A549 (cell line): ENCODE results near the gene ICAM5. TPM values are rescaled to one million over a fixed set of nuclear protein-coding genes. Genes with fewer than 3 reads are reported as not detected.

Source experiments
- polyA plus RNA-seq, 4 experiments: library from polyadenylated mRNA; depleted of rRNA in 3 of 4; stranded (reverse); fragments of >200 nt; fragmentation: RNase III in 1 of 4; extraction: RNeasy Plus Mini Kit Qiagen cat#74134 plus additional on column Dnase treatment in 1 of 4; gene quantifications; 2 replicates in 3 of 4; 3 replicates in 1 of 4; pipeline ENCODE4 v1.2.3, GENCODE V29; 2011 to 2017
- small RNA-seq, 6 experiments: library from RNA; depleted of rRNA; stranded (forward); fragments of <200 nt; gene quantifications; one replicate each; pipeline ENCODE3, GENCODE V24; 2012

ICAM5 gene
- polyA plus RNA-seq, 2 of the 4 experiments (the other 2 are of a cell fraction) = 0.35 to 0.77 TPM

Small RNA genes lying within 50 kb of the gene (small RNA-seq; reads per million reads assigned to genes)
- 0 reads per million in 6 experiments for gene AC011511.1
- gene AC011511.4 = 0 reads per million in 6 experiments

Other genes with a start within 250 kb of the ICAM5 start
- 9.1 and 10.1 TPM in 2 replicates for gene SHFL, start 203.6 kb upstream of the ICAM5 start, polyA plus RNA-seq (2011; rRNA removed)
- gene SHFL, start 203.6 kb upstream of the ICAM5 start, polyA plus RNA-seq (2017; fragmentation: RNase III; extraction: RNeasy Plus Mini Kit Qiagen cat#74134 plus additional on column Dnase treatment) = 10.5 to 16.4 TPM (median 12.5 TPM) in 3 replicates
- 0.04 and 0.19 TPM in 2 replicates for gene ANGPTL6, start 187.3 kb upstream of the ICAM5 start, polyA plus RNA-seq (2011; rRNA removed)
- gene ANGPTL6, start 187.3 kb upstream of the ICAM5 start, polyA plus RNA-seq (2017; fragmentation: RNase III; extraction: RNeasy Plus Mini Kit Qiagen cat#74134 plus additional on column Dnase treatment) = 0.12 to 0.31 TPM (median 0.18 TPM) in 3 replicates
- gene PPAN, start 183.6 kb upstream of the ICAM5 start, polyA plus RNA-seq (2011; rRNA removed) = 26.6 and 30.8 TPM in 2 replicates
- gene PPAN, start 183.6 kb upstream of the ICAM5 start, polyA plus RNA-seq (2017; fragmentation: RNase III; extraction: RNeasy Plus Mini Kit Qiagen cat#74134 plus additional on column Dnase treatment) = 64.0 to 68.1 TPM (median 65.0 TPM) in 3 replicates
- gene P2RY11, start 178.3 kb upstream of the ICAM5 start, polyA plus RNA-seq (2011; rRNA removed) = 1.9 and 2.3 TPM in 2 replicates
- gene P2RY11, start 178.3 kb upstream of the ICAM5 start, polyA plus RNA-seq (2017; fragmentation: RNase III; extraction: RNeasy Plus Mini Kit Qiagen cat#74134 plus additional on column Dnase treatment) = 5.8 to 9.0 TPM (median 6.4 TPM) in 3 replicates
- gene EIF3G, start 170.1 kb upstream of the ICAM5 start, polyA plus RNA-seq (2011; rRNA removed) = 60.9 and 81.6 TPM in 2 replicates
- 147 to 160 TPM (median 151 TPM) in 3 replicates for gene EIF3G, start 170.1 kb upstream of the ICAM5 start, polyA plus RNA-seq (2017; fragmentation: RNase III; extraction: RNeasy Plus Mini Kit Qiagen cat#74134 plus additional on column Dnase treatment)
- 85.2 and 86.2 TPM in 2 replicates for gene DNMT1, start 95.0 kb upstream of the ICAM5 start, polyA plus RNA-seq (2011; rRNA removed)
- 85.2 to 90.5 TPM (median 86.3 TPM) in 3 replicates for gene DNMT1, start 95.0 kb upstream of the ICAM5 start, polyA plus RNA-seq (2017; fragmentation: RNase III; extraction: RNeasy Plus Mini Kit Qiagen cat#74134 plus additional on column Dnase treatment)
- 0.72 and 0.85 TPM in 2 replicates for gene S1PR2, start 58.6 kb upstream of the ICAM5 start, polyA plus RNA-seq (2011; rRNA removed)
- 0.87 to 0.96 TPM (median 0.93 TPM) in 3 replicates for gene S1PR2, start 58.6 kb upstream of the ICAM5 start, polyA plus RNA-seq (2017; fragmentation: RNase III; extraction: RNeasy Plus Mini Kit Qiagen cat#74134 plus additional on column Dnase treatment)
- gene MRPL4, start 37.7 kb upstream of the ICAM5 start, polyA plus RNA-seq (2011; rRNA removed) = 25.9 and 26.4 TPM in 2 replicates
- 51.4 to 52.2 TPM (median 51.8 TPM) in 3 replicates for gene MRPL4, start 37.7 kb upstream of the ICAM5 start, polyA plus RNA-seq (2017; fragmentation: RNase III; extraction: RNeasy Plus Mini Kit Qiagen cat#74134 plus additional on column Dnase treatment)
- gene ICAM1, start 18.8 kb upstream of the ICAM5 start, polyA plus RNA-seq (2011; rRNA removed) = 1.4 and 3.5 TPM in 2 replicates
- gene ICAM1, start 18.8 kb upstream of the ICAM5 start, polyA plus RNA-seq (2017; fragmentation: RNase III; extraction: RNeasy Plus Mini Kit Qiagen cat#74134 plus additional on column Dnase treatment) = 1.2 to 2.6 TPM (median 1.5 TPM) in 3 replicates
- gene ICAM4, start 3.0 kb upstream of the ICAM5 start, polyA plus RNA-seq (2011; rRNA removed) = not detected in 2 replicates
- not detected in 3 replicates for gene ICAM4, start 3.0 kb upstream of the ICAM5 start, polyA plus RNA-seq (2017; fragmentation: RNase III; extraction: RNeasy Plus Mini Kit Qiagen cat#74134 plus additional on column Dnase treatment)
- gene ZGLP1, start 19.9 kb downstream of the ICAM5 start, polyA plus RNA-seq (2011; rRNA removed) = 0.84 and 1.2 TPM in 2 replicates
- gene ZGLP1, start 19.9 kb downstream of the ICAM5 start, polyA plus RNA-seq (2017; fragmentation: RNase III; extraction: RNeasy Plus Mini Kit Qiagen cat#74134 plus additional on column Dnase treatment) = 1.7 to 2.1 TPM (median 1.9 TPM) in 3 replicates
- 9.9 and 13.1 TPM in 2 replicates for gene FDX2, start 26.1 kb downstream of the ICAM5 start, polyA plus RNA-seq (2011; rRNA removed)
- 22.2 to 25.8 TPM (median 23.5 TPM) in 3 replicates for gene FDX2, start 26.1 kb downstream of the ICAM5 start, polyA plus RNA-seq (2017; fragmentation: RNase III; extraction: RNeasy Plus Mini Kit Qiagen cat#74134 plus additional on column Dnase treatment)
- gene RAVER1, start 43.6 kb downstream of the ICAM5 start, polyA plus RNA-seq (2011; rRNA removed) = 1.8 and 3.0 TPM in 2 replicates
- 20.4 to 22.1 TPM (median 21.4 TPM) in 3 replicates for gene RAVER1, start 43.6 kb downstream of the ICAM5 start, polyA plus RNA-seq (2017; fragmentation: RNase III; extraction: RNeasy Plus Mini Kit Qiagen cat#74134 plus additional on column Dnase treatment)
- 4.7 and 5.3 TPM in 2 replicates for gene ICAM3, start 49.7 kb downstream of the ICAM5 start, polyA plus RNA-seq (2011; rRNA removed)
- gene ICAM3, start 49.7 kb downstream of the ICAM5 start, polyA plus RNA-seq (2017; fragmentation: RNase III; extraction: RNeasy Plus Mini Kit Qiagen cat#74134 plus additional on column Dnase treatment) = 6.2 to 7.3 TPM (median 6.6 TPM) in 3 replicates
- gene TYK2, start 90.6 kb downstream of the ICAM5 start, polyA plus RNA-seq (2011; rRNA removed) = 17.0 and 41.4 TPM in 2 replicates
- gene TYK2, start 90.6 kb downstream of the ICAM5 start, polyA plus RNA-seq (2017; fragmentation: RNase III; extraction: RNeasy Plus Mini Kit Qiagen cat#74134 plus additional on column Dnase treatment) = 51.9 to 65.6 TPM (median 57.1 TPM) in 3 replicates
- 125 and 152 TPM in 2 replicates for gene CDC37, start 113.6 kb downstream of the ICAM5 start, polyA plus RNA-seq (2011; rRNA removed)
- 214 to 236 TPM (median 220 TPM) in 3 replicates for gene CDC37, start 113.6 kb downstream of the ICAM5 start, polyA plus RNA-seq (2017; fragmentation: RNase III; extraction: RNeasy Plus Mini Kit Qiagen cat#74134 plus additional on column Dnase treatment)
- 1.2 and 2.2 TPM in 2 replicates for gene PDE4A, start 130.6 kb downstream of the ICAM5 start, polyA plus RNA-seq (2011; rRNA removed)
- 3.7 to 3.9 TPM (median 3.9 TPM) in 3 replicates for gene PDE4A, start 130.6 kb downstream of the ICAM5 start, polyA plus RNA-seq (2017; fragmentation: RNase III; extraction: RNeasy Plus Mini Kit Qiagen cat#74134 plus additional on column Dnase treatment)
- gene KEAP1, start 213.4 kb downstream of the ICAM5 start, polyA plus RNA-seq (2011; rRNA removed) = 49.3 and 60.6 TPM in 2 replicates
- 67.7 to 73.6 TPM (median 72.1 TPM) in 3 replicates for gene KEAP1, start 213.4 kb downstream of the ICAM5 start, polyA plus RNA-seq (2017; fragmentation: RNase III; extraction: RNeasy Plus Mini Kit Qiagen cat#74134 plus additional on column Dnase treatment)
- 0.99 and 2.1 TPM in 2 replicates for gene S1PR5, start 227.5 kb downstream of the ICAM5 start, polyA plus RNA-seq (2011; rRNA removed)
- 3.0 to 3.8 TPM (median 3.1 TPM) in 3 replicates for gene S1PR5, start 227.5 kb downstream of the ICAM5 start, polyA plus RNA-seq (2017; fragmentation: RNase III; extraction: RNeasy Plus Mini Kit Qiagen cat#74134 plus additional on column Dnase treatment)